ENCODE measurements around the gene BLVRA.

GRCh38 chr7:43844662-43845061 is 86.2 kb downstream of the BLVRA start:
- TF ChIP-seq CTCF (IDR thresholded peaks at IDR 0.05) (no peak), POLR2AphosphoS5 (IDR thresholded peaks at IDR 0.05) (no peak), POLR2A (IDR thresholded peaks at IDR 0.05) (no peak)
